Measurements from ENCODE around the gene HDHD2.

DNA sequence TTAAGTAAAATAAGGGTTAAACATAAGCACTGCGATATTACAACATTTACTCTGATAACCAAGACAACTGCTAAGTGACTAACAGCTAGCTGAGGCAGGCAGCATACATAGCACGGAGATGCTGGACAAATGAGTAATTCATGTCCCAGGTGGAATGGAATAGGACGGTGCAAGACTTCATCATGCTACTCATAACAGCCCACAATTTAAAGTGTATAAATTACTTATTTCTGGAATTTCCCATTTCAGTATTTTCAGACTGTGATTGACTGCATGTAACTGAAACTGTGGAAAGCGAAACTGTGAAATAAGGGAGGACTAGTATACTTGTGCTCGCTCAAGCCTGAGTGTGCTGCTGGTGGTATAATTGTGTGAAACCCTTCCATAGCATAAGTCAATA, 12.9 kb upstream of the HDHD2 start:
- TF ChIP-seq, protein P1, sequence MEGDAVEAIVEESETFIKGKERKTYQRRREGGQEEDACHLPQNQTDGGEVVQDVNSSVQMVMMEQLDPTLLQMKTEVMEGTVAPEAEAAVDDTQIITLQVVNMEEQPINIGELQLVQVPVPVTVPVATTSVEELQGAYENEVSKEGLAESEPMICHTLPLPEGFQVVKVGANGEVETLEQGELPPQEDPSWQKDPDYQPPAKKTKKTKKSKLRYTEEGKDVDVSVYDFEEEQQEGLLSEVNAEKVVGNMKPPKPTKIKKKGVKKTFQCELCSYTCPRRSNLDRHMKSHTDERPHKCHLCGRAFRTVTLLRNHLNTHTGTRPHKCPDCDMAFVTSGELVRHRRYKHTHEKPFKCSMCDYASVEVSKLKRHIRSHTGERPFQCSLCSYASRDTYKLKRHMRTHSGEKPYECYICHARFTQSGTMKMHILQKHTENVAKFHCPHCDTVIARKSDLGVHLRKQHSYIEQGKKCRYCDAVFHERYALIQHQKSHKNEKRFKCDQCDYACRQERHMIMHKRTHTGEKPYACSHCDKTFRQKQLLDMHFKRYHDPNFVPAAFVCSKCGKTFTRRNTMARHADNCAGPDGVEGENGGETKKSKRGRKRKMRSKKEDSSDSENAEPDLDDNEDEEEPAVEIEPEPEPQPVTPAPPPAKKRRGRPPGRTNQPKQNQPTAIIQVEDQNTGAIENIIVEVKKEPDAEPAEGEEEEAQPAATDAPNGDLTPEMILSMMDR (IDR thresholded peaks at IDR 0.05) = no peak
- TF ChIP-seq POLR2A (IDR thresholded peaks at IDR 0.05) = no peak
